DND-41 (cell line): ENCODE data around the gene SKIC8.

Experiments used
- EZH2 ChIP-seq: IDR thresholded peaks from 3 replicates; pipeline ENCODE4 v1.6.1; 2012; ENCODE audit warnings: borderline replicate concordance, low read depth, mild to moderate bottlenecking, moderate library complexity, low read length, inconsistent platforms; ENCODE audit not compliant: severe bottlenecking
- TF ChIP-seq, protein P1 (sequence below): IDR thresholded peaks from 2 replicates; pipeline ENCODE4 v1.5.1; 2012; ENCODE audit warnings: borderline replicate concordance, low read length, moderate library complexity, mild to moderate bottlenecking; ENCODE audit not compliant: poor library complexity, severe bottlenecking; ENCODE audit errors: extremely low read depth

- TF ChIP-seq, protein P1, sequence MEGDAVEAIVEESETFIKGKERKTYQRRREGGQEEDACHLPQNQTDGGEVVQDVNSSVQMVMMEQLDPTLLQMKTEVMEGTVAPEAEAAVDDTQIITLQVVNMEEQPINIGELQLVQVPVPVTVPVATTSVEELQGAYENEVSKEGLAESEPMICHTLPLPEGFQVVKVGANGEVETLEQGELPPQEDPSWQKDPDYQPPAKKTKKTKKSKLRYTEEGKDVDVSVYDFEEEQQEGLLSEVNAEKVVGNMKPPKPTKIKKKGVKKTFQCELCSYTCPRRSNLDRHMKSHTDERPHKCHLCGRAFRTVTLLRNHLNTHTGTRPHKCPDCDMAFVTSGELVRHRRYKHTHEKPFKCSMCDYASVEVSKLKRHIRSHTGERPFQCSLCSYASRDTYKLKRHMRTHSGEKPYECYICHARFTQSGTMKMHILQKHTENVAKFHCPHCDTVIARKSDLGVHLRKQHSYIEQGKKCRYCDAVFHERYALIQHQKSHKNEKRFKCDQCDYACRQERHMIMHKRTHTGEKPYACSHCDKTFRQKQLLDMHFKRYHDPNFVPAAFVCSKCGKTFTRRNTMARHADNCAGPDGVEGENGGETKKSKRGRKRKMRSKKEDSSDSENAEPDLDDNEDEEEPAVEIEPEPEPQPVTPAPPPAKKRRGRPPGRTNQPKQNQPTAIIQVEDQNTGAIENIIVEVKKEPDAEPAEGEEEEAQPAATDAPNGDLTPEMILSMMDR: no peak
- no peak for TF ChIP-seq EZH2
These were observed 62.3 kb downstream of the SKIC8 start for GRCh38 chr15:78237146-78237545.
